SK-N-MC (cell line): Measurements from ENCODE around the gene LEF1.
A peak's percentile ranks its signal among the peaks of the same experiment; 100 is the strongest.

ENCODE experiments used
- DNase-seq: peaks from one replicate; pipeline ENCODE4 v3.0.0-alpha.2; 2011; ENCODE audit warnings: low read depth, low spot score
- H3K27ac ChIP-seq: fragments of 200-600 bp; sonication (generic); 2 replicates; pipeline ENCODE4 v1.5.1; 2016; ENCODE audit warnings: mixed run types
- H3K36me3 ChIP-seq: fragments of 200-600 bp; sonication (generic); 2 replicates; pipeline ENCODE4 v1.6.1; 2017; ENCODE audit warnings: antibody characterized with exemption, low read length, mixed read lengths; ENCODE audit not compliant: insufficient read depth
- H3K4me3 ChIP-seq: fragments of 200-600 bp; sonication (generic); 2 replicates; pipeline ENCODE4 v1.5.1; 2016
- H3K9ac ChIP-seq: fragments of 200-600 bp; sonication (generic); 2 replicates; pipeline ENCODE4 v1.8.0; 2017; ENCODE audit warnings: mixed run types, mixed read lengths; ENCODE audit not compliant: insufficient read length
- H3K9me3 ChIP-seq: fragments of 200-600 bp; sonication (generic); 2 replicates; pipeline ENCODE4 v1.6.1; 2017; ENCODE audit warnings: low read depth, mild to moderate bottlenecking, antibody characterized with exemption, low read length, moderate library complexity, mixed read lengths
- EZH2 ChIP-seq: fragments of 200-600 bp; sonication (generic); IDR thresholded peaks from one replicate; pipeline ENCODE4 v1.6.1; 2017; ENCODE audit warnings: antibody characterized with exemption
- FOXP2 ChIP-seq: optimal IDR thresholded peaks from 2 replicates; pipeline ENCODE3; 2011; ENCODE audit warnings: mild to moderate bottlenecking, moderate library complexity; ENCODE audit not compliant: insufficient read depth; ENCODE audit errors: extremely low read length, control extremely low read depth
- POLR2AphosphoS5 ChIP-seq: IDR thresholded peaks from 2 replicates; pipeline ENCODE4 v1.6.1; 2012; ENCODE audit warnings: mild to moderate bottlenecking, low read depth, low read length, borderline replicate concordance

LEF1 gene

DNA sequence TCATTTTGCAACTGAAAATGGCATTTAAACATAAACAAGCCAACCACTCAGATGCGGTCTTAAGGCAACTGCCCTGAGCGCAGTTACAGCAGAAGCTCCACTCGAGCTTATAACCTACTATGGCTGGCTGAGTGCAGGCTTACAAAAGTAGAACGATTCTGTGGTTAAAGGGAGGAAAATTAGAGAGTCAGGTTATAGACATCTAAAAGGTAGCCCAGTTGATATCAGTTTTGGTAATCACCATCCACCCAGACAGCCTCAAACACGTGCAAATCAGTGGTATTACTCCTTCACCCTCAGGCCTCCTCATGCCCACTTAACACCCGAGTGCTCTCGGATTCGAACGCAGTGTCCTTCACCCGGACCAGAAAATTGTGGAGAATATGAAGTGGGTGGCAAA is 3.1 kb downstream of the LEF1 start:
- H3K27ac ChIP-seq = no peak overlapping the region
- no peak for DNase-seq

DNA sequence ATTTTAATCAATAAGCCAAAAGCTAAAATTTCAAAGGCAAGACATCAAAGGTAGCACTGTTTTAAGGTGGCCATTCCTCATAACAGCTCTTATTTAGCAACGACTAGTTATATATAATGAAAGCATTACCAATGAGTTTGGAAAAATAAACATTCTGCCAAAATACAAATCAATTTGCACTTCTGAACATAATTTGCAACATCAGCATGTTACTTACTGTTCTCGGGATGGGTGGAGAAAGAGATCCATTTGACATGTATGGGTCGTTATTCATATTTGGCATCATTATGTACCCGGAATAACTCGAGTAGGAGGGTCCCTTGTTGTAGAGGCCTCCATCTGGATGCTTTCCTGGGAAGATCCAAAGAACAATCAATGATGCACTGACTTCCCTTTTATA is 5.4 kb downstream of the LEF1 start:
- Histone ChIP-seq H3K27ac (no peak overlapping the region), H3K4me3 (no peak overlapping the region), H3K36me3 (peaks cover 32% of the 10 kb centered on the region), H3K9me3 (no peaks in the 10 kb centered on the region), H3K9ac (no peak overlapping the region)
- no peak for TF ChIP-seq EZH2
- TF ChIP-seq POLR2AphosphoS5 = no peak
- no peak for TF ChIP-seq FOXP2
- no peak for DNase-seq

More for the DNA sequence above, 3.1 kb downstream of the LEF1 start:
- Histone ChIP-seq H3K9me3 (no peaks in the 10 kb centered on the region), H3K9ac (peak overlapping the region; percentile 84), H3K36me3 (peaks cover 17% of the 10 kb centered on the region), H3K4me3 (peak overlapping the region; percentile 97)
- TF ChIP-seq POLR2AphosphoS5 (no peak), EZH2 (no peak), FOXP2 (no peak)

DNA sequence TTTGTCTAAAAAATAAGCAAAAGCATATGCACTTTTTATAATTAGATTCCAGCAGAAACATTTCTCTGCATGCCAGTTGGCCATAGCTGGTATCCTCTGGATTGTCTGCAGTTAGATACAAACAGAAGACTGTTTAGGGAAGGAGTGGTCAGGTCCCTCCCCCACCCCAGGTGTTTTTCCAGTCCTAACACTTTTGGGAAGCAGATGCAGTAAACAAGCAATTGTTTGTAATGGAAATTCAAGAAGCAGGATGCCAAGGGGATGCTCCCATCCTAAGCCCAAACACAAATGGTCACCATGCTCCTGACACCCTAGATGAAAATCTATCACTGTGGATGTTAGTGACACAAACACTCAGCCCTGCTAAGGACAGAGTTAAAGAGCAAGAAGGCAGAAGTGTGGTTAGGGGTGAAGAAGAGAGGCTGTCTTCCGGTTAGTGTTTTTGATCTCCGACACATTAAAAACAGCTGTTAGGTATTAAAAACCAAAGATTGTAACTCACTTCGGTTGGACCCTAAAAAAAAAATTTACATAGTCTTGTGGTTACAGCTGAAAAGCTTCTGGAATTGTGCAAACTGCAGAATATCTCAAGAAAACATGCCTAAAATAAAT is 7.9 kb downstream of the LEF1 start:
- no peak for DNase-seq
- no peak overlapping the region for H3K4me3 ChIP-seq
- TF ChIP-seq POLR2AphosphoS5 (no peak), FOXP2 (no peak), EZH2 (no peak)
- H3K9me3 ChIP-seq = no peaks in the 10 kb centered on the region
- H3K27ac ChIP-seq = no peak overlapping the region; the same call in 1 of the 2 replicates
- no peak overlapping the region for H3K9ac ChIP-seq
- peaks cover 32% of the 10 kb centered on the region for H3K36me3 ChIP-seq

DNA sequence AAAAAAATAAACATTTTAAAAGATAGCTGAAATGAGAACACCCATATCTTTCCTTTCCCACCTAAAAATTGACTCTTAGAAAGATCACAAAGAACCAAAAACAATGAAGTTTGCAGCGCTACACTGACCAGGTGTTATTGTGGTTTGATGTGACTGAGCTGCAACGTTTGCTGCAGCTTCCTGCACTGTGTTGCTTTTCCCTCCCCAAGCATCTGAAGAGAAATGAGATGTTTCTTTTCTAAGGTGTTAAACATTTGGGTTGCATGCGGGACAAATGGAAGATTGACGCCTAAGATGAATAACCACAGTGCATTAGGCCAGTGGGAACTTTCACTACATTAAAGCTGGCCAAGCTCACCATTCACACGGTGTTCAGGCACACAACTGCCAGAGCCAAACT is 8.9 kb downstream of the LEF1 start:
- H3K9ac ChIP-seq = no peak overlapping the region
- no peak overlapping the region for H3K4me3 ChIP-seq
- TF ChIP-seq EZH2 (no peak), POLR2AphosphoS5 (no peak), FOXP2 (no peak)
- no peak for DNase-seq
- no peaks in the 10 kb centered on the region for H3K9me3 ChIP-seq
- no peak overlapping the region for H3K27ac ChIP-seq
- H3K36me3 ChIP-seq = peaks cover 32% of the 10 kb centered on the region

- Histone ChIP-seq H3K9ac (no peak overlapping the region), H3K4me3 (no peak overlapping the region), H3K9me3 (no peaks in the 10 kb centered on the region), H3K27ac (no peak overlapping the region), H3K36me3 (peaks cover 25% of the 10 kb centered on the region)
- no peak for DNase-seq
- TF ChIP-seq POLR2AphosphoS5 = no peak
- no peak for TF ChIP-seq EZH2
- no peak for TF ChIP-seq FOXP2
These were observed 11.1 kb downstream of the LEF1 start for GRCh38 chr4:108157655-108158054.

GRCh38 chr4:108156391-108156790 is 12.3 kb downstream of the LEF1 start:
- no peak for TF ChIP-seq EZH2
- no peak for TF ChIP-seq FOXP2
- no peak for TF ChIP-seq POLR2AphosphoS5
- peak overlapping the region; percentile 59 for H3K27ac ChIP-seq

DNA sequence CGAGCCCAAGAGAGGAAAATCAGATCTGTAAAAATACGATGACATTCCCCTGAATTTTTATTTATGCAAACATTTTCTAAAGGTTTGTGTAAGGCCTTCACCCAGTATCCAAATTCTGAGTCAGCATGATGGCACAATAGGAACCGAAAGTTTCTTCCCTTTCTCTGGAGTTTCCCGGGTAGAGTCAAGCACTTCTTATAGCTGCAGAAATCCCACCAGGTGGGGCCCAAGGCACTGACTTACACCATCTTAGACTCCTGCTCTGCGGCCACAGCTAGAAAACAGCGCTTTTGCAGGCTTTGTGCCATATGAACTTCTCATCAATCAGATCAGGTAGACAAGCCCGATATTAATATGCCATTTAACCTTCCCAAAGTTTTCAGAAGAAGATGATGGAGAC is 13.4 kb downstream of the LEF1 start:
- peak overlapping the region; percentile 21 for H3K9ac ChIP-seq
- peak overlapping the region; percentile 27; the same call in 1 of the 2 replicates for H3K27ac ChIP-seq
- 0 out of 2 replicates have a peak overlapping the region, but pooled peaks have one; percentile 7 for H3K4me3 ChIP-seq

More at GRCh38 chr4:108156391-108156790, 12.3 kb downstream of the LEF1 start:
- H3K9ac ChIP-seq = no peak overlapping the region
- H3K4me3 ChIP-seq = no peak overlapping the region
- no peaks in the 10 kb centered on the region for H3K9me3 ChIP-seq
- no peak for DNase-seq
- peaks cover 19% of the 10 kb centered on the region for H3K36me3 ChIP-seq

DNA sequence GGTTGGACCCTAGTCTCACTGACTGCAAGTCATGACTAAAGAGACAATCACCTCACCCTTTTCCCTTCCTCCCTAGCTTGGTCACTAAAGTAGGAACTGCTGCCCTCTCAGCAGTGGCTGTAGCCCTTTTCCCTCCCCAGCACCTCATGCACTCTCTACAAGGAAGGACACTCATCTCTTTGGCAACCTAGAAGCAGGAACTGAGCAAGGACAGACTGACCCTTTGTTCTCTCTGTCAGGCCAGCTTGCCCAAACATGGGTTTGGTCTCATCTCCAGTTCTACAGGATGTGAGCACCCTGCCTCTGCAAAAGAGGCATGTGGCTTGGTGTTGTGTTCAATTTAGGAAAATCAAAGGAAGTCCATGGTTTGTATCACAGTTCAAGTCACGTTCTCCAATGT is 15.8 kb downstream of the LEF1 start:
- H3K27ac ChIP-seq = no peak overlapping the region
- no peak overlapping the region for H3K9ac ChIP-seq
- TF ChIP-seq EZH2 (no peak), POLR2AphosphoS5 (no peak), FOXP2 (no peak)
- H3K4me3 ChIP-seq = no peak overlapping the region
- H3K9me3 ChIP-seq = no peaks in the 10 kb centered on the region
- peaks cover 9% of the 10 kb centered on the region for H3K36me3 ChIP-seq
- no peak for DNase-seq

More for the DNA sequence above, 13.4 kb downstream of the LEF1 start:
- peaks cover 19% of the 10 kb centered on the region for H3K36me3 ChIP-seq
- TF ChIP-seq EZH2 (no peak), POLR2AphosphoS5 (no peak), FOXP2 (no peak)
- DNase-seq = no peak
- H3K9me3 ChIP-seq = no peaks in the 10 kb centered on the region

GRCh38 chr4:108149588-108150380 is 18.9 kb downstream of the LEF1 start:
- Histone ChIP-seq H3K9me3 (no peaks in the 10 kb centered on the region), H3K27ac (peak overlapping the region; percentile 90), H3K36me3 (peaks cover 12% of the 10 kb centered on the region), H3K4me3 (peak overlapping the region; percentile 35), H3K9ac (peak overlapping the region; percentile 50)
- DNase-seq = no peak
- no peak for TF ChIP-seq POLR2AphosphoS5
- TF ChIP-seq FOXP2 = no peak
- no peak for TF ChIP-seq EZH2
